NT2/D1 (cell line): ENCODE data around the gene FMNL2.

ENCODE experiments used
- DNase-seq: peaks from one replicate; pipeline ENCODE4 v3.0.0-alpha.2; 2011; ENCODE audit warnings: low read depth, low spot score
- H3K27me3 ChIP-seq: 2 replicates; pipeline ENCODE4 v1.6.0; 2011; ENCODE audit warnings: mild to moderate bottlenecking; ENCODE audit not compliant: insufficient read length, insufficient read depth
- H3K36me3 ChIP-seq: 2 replicates; pipeline ENCODE4 v1.6.1; 2011; ENCODE audit warnings: mild to moderate bottlenecking, low read length, mixed read lengths; ENCODE audit not compliant: insufficient read depth, insufficient read length
- H3K4me1 ChIP-seq: 2 replicates; pipeline ENCODE4 v1.5.1; 2011; ENCODE audit not compliant: insufficient read depth, insufficient read length
- H3K4me3 ChIP-seq: 2 replicates; pipeline ENCODE4 v1.5.1; 2011; ENCODE audit warnings: low read depth; ENCODE audit not compliant: insufficient read length
- H3K9ac ChIP-seq: 2 replicates; pipeline ENCODE4 v1.6.0; 2011; ENCODE audit warnings: low read depth; ENCODE audit not compliant: insufficient read length
- H3K9me3 ChIP-seq: 2 replicates; pipeline ENCODE4 v1.5.1; 2011; ENCODE audit warnings: mild to moderate bottlenecking, low read length; ENCODE audit not compliant: insufficient read depth
- SUZ12 ChIP-seq: IDR thresholded peaks from 2 replicates; pipeline ENCODE4 v1.6.1; 2011; ENCODE audit not compliant: insufficient read length, insufficient read depth; ENCODE audit errors: extremely low read depth
- YY1 ChIP-seq: IDR thresholded peaks from 2 replicates; pipeline ENCODE4 v1.6.1; 2011; ENCODE audit not compliant: insufficient read length, insufficient read depth
- ZNF274 ChIP-seq: IDR thresholded peaks from 2 replicates; pipeline ENCODE4 v1.6.1; 2011; ENCODE audit warnings: mild to moderate bottlenecking, low read depth, low read length

Gene FMNL2

DNA sequence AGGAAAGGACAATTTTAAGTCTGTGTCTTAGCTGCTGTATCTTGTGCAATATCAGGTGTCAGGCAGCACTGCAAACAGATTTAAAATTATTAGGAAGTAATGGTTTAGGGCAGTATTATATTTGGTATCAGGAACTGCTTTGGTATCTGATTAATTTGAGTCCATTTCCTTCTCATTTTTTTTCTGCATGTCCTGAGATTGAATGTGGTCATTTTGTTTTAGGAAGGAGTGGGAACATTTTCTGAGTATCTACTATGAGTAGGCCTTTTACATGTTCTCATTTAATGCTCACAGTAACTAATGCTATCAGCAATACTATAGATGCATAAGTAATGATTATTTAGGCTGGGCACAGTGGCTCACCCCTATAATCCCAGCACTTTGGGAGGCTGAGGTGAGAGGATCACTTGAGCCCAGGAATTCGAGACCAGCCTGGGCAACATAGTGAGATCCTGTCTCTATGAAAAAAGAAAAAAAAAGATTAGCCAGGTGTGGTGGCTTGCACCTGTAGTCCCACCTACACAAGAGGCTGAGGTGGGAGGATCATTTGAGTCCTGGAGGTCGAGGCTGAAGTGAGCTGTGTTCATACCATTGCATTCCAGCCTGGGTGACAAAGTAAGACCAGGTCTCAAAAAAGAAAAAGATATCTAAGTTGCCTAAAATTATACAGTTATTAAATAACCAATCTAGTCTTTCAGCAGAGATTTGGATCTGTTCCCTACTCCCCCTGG, 4.7 kb downstream of the FMNL2 start:
- H3K9me3 ChIP-seq = no peaks in the 10 kb centered on the region
- H3K27me3 ChIP-seq = no peaks in the 10 kb centered on the region
- peaks cover 8% of the 10 kb centered on the region for H3K36me3 ChIP-seq
- TF ChIP-seq ZNF274 (no peak), YY1 (no peak), SUZ12 (no peak)
- no peak overlapping the region for H3K9ac ChIP-seq
- no peak for DNase-seq
- no peaks in the 10 kb centered on the region for H3K4me1 ChIP-seq
- no peak overlapping the region for H3K4me3 ChIP-seq

DNA sequence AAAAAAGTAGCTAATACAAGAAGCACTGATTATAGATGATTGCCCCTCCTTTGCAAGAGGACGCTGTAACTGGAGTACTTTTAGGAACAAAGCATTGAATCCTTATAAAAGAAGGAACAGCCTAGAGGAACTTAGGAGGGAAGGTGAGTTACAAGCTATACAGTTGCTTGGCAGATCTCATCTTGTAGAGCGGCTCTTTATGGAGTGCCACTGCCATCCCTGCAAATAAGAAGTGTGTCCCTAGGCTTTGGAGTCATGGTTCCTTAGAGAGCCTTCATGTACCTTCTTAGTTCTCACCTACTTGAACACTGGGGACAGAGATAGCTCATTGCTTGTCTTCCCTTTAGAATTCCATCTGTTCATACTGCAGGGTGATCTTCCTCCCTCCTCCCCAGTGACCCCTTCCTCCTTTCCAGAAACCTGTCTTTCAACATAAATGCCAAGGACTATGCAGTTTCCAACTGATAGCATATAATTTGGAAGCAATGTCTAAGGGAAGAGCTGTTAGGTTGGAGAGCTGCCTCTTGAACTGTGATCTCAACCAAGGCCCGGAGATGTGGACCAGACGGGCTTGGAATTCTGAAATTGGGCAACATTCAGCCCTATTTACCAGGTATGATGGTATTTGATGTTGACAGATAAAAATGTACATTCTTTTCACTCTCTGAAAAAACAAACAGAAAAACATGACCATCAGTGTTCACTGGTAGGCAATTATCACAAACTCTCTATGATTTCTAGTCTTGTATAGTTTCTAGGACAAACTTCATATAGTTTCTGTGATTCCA, 7.5 kb downstream of the FMNL2 start:
- no peaks in the 10 kb centered on the region for H3K27me3 ChIP-seq
- H3K4me3 ChIP-seq = no peak overlapping the region
- no peak for TF ChIP-seq YY1
- no peak for TF ChIP-seq ZNF274
- peaks cover 14% of the 10 kb centered on the region for H3K36me3 ChIP-seq
- no peak overlapping the region for H3K9ac ChIP-seq
- H3K4me1 ChIP-seq = no peaks in the 10 kb centered on the region
- DNase-seq = no peak
- H3K9me3 ChIP-seq = no peaks in the 10 kb centered on the region

DNA sequence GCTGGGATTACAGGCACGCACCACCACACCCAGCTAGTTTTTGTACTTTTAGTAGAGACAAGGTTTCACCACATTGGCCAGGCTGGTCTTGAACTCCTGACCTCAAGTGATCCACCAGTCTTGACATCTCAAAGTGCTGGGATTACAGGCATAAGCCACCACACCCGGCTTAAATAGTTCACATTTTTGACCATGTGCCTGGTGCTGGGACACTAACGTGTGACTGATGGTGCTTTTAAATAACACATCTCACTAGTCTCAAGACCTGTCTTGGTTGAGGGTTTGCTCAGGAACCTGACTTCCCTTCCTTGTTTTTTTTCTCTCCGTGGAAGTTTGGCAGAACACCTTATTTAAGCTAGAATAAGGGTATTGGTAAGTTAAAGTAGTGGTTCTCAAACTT, 8.5 kb downstream of the FMNL2 start:
- no peak for DNase-seq
- TF ChIP-seq YY1 (no peak), ZNF274 (no peak), SUZ12 (no peak)
- H3K4me1 ChIP-seq = no peaks in the 10 kb centered on the region
- H3K9me3 ChIP-seq = no peaks in the 10 kb centered on the region
- H3K36me3 ChIP-seq = peaks cover 14% of the 10 kb centered on the region
- H3K4me3 ChIP-seq = no peak overlapping the region
- H3K27me3 ChIP-seq = no peaks in the 10 kb centered on the region
- H3K9ac ChIP-seq = no peak overlapping the region

DNA sequence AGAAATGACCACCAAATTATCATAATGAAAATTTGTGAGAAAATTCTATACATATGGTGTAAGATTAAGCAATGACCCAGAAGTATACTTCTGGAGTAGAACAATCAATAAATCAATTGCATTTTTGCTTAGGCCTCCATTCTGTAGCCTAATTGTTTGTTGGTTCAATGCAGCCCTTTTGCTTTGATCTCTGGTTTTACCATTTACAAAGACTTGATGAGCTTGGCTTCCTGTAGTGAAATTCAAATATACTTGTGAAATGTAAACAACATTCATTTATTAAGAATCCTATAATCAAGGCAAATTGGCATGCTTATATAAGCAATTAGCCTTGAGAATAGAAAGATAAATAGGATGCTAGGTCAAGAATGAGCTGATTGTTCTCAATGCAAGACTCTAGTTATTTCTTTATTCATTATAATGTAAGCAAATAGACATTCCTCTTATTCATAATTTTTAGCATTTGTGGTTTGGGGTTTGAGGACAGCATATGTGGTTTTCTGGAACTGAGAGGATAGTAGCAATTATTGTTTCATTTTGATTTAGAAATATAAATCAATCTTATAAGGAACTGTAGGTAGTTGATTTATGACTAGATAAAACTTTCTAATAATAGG, 9.7 kb downstream of the FMNL2 start:
- no peak overlapping the region for H3K9ac ChIP-seq
- DNase-seq = no peak
- H3K9me3 ChIP-seq = no peaks in the 10 kb centered on the region
- no peaks in the 10 kb centered on the region for H3K27me3 ChIP-seq
- TF ChIP-seq YY1 = no peak
- no peak for TF ChIP-seq SUZ12
- no peak for TF ChIP-seq ZNF274
- H3K4me1 ChIP-seq = no peaks in the 10 kb centered on the region
- H3K36me3 ChIP-seq = peaks cover 14% of the 10 kb centered on the region
- H3K4me3 ChIP-seq = no peak overlapping the region

- H3K4me3 ChIP-seq = no peak overlapping the region
- no peak for TF ChIP-seq YY1
- no peak for TF ChIP-seq SUZ12
- no peak for TF ChIP-seq ZNF274
- no peak overlapping the region for H3K9ac ChIP-seq
- peaks cover 14% of the 10 kb centered on the region for H3K36me3 ChIP-seq
- no peaks in the 10 kb centered on the region for H3K4me1 ChIP-seq
- H3K9me3 ChIP-seq = no peaks in the 10 kb centered on the region
- no peaks in the 10 kb centered on the region for H3K27me3 ChIP-seq
- DNase-seq = no peak
These were observed 12.1 kb downstream of the FMNL2 start for GRCh38 chr2:152347076-152347475.

DNA sequence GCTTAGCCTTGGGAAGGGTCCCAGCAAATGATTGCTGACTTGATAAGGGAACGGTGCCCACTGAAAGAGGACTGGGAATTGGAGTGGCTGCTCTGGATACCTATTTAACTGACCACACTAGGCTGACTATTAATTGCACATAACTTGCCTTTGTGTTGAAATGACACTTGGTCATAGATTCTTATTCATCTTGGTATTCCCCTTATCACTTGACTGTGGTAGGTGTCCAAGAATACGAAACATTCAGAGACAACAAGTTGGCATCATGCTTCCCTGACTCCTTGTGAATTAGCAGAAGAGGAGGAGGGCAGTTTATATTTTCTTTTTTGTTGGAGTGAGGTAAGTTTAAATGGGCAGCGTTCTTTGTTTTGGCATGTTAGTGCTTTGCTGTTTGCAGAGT, 13.4 kb downstream of the FMNL2 start:
- Histone ChIP-seq H3K9me3 (no peaks in the 10 kb centered on the region), H3K4me3 (no peak overlapping the region), H3K9ac (no peak overlapping the region), H3K36me3 (peaks cover 13% of the 10 kb centered on the region), H3K27me3 (no peaks in the 10 kb centered on the region), H3K4me1 (no peaks in the 10 kb centered on the region)
- TF ChIP-seq YY1 (no peak), SUZ12 (no peak), ZNF274 (no peak)
- no peak for DNase-seq

DNA sequence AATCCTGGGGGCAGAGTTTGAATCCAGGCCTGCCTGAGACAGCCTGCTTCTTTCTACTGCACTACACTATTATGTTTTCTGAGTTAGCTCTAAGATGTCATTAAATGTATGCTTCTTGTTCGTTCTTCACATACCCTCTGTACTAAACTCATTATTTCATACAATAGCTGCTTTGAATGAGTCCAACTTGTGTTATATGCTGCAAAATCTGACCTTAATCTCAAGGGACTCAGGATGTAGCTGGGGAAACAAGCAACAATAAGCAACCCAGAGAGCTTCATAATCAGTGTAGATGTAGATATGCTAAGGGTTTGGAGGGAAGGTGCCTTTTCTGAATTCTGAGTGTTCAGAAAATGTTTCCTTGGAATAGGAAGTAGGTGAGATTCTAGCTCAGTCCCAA, 14.4 kb downstream of the FMNL2 start:
- Histone ChIP-seq H3K9ac (no peak overlapping the region), H3K9me3 (no peaks in the 10 kb centered on the region), H3K4me3 (no peak overlapping the region), H3K27me3 (no peaks in the 10 kb centered on the region), H3K36me3 (peaks cover 10% of the 10 kb centered on the region), H3K4me1 (no peaks in the 10 kb centered on the region)
- DNase-seq = no peak
- TF ChIP-seq SUZ12 = no peak
- TF ChIP-seq ZNF274 = no peak
- TF ChIP-seq YY1 = no peak
